HL-60/S4 treated with retinoic acid at 250 ng/mL for 4 days and 3 days (cell line): ENCODE data around the gene EDC3.
"Not testable (repeated sequence)": the region's sequence is repeated elsewhere in the genome, so short reads cannot be mapped to it uniquely, and the experiment has no call there.

Experiments used
- in situ Hi-C: fragments of 300-500 bp; cut with MboI; formaldehyde crosslinking; loops from 2 replicates; pipeline ENCODE4 v1.7.0; 2022; ENCODE audit warnings: low sequenced_read_pairs

Gene EDC3

GRCh38 chr15:74695597-74696397 is at the start of gene EDC3:
TSS of gene EDC3 (minus strand) at chr15:74696024. CDS start at chr15:74675124, 20,900 bp downstream.
- in situ Hi-C loops = no loop called here

GRCh38 chr15:74742422-74742821 is 46.6 kb upstream of the EDC3 start:
- in situ Hi-C loops = no loop called here

DNA sequence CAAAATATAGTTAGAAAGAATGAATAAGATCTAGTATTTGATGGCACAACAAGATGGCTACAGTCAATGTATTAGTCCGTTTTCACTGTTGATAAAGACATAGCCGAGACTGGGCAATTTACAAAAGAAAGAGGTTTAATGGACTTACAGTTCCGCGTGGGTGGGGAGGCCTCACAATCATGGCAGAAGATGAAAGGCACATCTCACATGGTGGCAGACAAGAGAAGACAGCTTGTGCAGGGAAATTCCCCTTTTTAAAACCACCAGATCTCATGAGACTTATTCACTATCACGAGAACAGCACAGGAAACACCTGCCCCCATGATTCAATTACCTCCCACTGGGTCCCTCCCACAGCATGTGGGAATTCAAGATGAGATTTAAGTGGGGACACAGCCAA is 42.4 kb upstream of the EDC3 start:
- in situ Hi-C loops = not testable (repeated sequence)

DNA sequence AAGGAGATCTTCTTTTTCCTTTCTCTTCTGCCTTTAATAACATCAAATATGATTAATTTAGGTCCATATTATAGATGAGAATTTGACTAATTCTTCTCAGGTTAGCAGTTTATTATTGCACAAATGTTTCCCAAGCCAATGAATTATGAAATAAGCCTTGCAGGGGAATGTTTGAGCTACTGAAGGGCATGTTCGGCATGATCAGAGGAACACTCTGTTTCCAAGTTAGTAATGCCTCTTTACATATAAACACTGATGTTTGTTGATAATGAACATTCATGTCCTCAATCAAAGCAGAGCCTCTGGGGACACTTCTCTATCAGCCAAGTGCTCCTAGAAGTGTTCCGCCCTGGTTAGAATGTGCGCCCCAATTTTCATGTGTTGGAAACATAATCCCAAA is 39.5 kb upstream of the EDC3 start:
- in situ Hi-C loops = no loop called here

- in situ Hi-C loops = no loop called here
These were observed 37.4 kb upstream of the EDC3 start for GRCh38 chr15:74733269-74733668.

- in situ Hi-C loops = no loop called here
These were observed 37.0 kb upstream of the EDC3 start for GRCh38 chr15:74732846-74733245.

DNA sequence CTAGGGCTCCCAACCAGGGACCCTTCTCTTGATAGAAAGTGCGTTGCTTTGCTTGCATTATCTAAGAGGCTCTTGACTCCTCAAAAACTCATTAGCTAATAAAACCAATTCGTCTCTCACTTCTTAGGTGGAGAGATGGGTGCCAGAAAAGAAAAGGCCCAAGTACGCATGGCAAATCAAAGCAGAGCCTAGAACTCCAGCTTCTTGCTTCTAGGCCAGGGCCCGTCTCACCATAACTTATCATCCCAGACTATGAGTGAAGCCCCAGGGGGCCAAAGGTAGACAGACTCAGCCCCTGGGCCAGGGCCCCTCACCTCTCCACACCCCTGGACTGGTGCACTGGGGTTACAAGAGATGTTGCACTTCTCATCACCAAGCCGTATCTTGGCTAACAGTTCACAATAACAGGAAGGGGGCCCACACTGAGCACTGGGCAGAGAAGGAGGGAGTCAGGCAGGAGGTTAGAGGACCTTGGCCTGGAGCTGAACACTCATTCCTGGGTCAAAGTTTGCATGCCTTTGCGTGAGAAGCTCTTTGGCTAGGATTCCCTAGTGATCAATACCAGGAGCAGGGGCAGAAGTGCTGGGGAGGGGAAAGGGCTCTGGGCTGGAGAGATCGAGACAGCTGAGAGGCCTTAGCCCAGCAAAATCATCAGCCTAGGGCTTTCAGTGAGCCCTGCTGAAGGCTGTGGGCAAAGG is 34.9 kb upstream of the EDC3 start:
- in situ Hi-C loops = no loop called here

DNA sequence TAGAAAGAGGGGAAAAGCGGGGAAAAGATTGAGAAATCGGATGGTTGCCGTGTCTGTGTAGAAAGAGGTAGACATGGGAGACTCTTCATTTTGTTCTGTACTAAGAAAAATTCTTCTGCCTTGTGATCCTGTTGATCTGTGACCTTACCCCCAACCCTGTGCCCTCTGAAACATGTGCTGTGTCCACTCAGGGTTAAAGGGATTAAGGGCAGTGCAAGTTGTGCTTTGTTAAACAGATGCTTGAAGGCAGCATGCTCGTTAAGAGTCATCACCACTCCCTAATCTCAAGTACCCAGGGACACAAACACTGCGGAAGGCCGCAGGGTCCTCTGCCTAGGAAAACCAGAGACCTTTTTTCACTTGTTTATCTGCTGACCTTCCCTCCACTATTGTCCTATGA is 33.5 kb upstream of the EDC3 start:
- in situ Hi-C loops = not testable (repeated sequence)

GRCh38 chr15:74728699-74729098 is 32.9 kb upstream of the EDC3 start:
- in situ Hi-C loops = not testable (repeated sequence)

- in situ Hi-C loops = no loop called here
These were observed 31.9 kb upstream of the EDC3 start for GRCh38 chr15:74727727-74728126.

- in situ Hi-C loops = no loop called here
These were observed 30.9 kb upstream of the EDC3 start for GRCh38 chr15:74726774-74727164.

DNA sequence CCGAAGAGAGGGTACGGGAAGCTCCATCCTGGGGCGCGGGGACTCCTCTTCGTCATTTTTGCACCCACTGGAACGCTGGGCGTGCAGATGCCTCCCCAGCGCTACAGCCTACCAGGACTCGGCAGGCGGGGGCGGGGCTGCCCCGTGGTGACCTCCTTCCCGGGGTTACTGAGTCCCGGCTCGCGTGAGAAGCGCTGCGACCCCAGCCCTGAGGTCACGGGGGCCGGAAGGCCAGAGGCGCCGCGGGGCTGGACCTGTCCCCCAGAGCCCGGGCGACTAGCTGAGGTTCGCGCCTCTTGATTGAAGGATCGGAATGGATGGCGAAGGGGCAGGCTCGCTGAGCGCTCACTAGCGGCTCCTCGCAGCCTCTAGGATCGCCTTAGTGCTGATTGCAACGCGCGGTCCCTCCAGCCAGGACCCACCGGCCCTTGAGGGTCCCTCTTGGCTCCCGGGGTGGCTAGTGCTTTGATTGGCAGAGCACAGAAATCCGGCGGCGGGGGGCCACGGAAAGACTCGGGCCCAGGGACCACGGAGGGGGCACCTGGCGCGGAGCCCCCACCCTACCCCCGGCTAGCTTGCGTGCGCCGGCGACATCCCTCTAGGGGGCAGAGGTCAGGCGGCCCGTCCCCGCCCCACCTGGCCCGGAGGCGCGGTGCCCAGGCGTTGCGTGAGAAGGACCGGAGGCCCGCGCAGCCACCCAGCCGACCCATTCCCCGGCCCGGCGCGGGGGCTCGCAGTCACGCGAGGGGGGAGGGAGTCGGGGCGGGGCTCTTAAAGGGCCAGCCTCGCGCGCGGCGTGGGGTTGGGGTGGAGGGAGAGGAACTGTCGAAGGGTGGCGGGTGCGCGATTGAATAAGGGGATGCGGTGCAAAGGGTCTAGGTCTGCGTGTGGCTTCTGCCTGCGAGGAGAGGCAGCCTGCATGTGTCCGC is 30.3 kb upstream of the EDC3 start:
- in situ Hi-C loops = no loop called here

DNA sequence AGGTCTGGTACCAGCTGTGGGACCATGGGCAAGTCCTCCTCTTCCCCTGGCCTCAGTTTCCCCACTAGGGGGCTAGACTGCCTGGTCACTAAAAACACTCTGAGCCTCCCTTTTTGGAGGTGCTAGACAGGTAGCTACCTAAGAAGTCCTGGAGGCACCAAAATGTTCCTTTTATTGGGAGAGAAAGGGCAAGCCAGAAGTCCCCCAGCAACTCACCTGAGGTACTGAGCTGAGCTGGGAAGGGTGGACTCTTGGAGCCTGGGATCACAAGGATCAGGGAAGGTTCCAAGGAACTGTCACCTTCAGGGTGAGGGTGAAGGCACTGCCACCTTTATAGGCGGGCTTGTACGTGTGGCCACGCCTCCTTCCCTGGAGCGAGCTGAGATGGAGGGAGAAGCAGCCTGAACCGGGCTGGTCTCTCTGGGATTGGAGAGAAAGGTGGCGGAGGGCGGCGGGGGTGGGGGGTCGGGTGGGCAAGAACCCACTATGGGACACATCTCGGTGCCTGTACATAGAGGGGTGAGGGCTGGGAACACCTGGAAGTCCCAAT is 29.5 kb upstream of the EDC3 start, which contains the start of gene CYP1A1:
CYP1A1 (minus strand) TSS at position 304 of the 550 bp plus-strand sequence. CDS start 2,431 bp downstream, outside the sequence.
- in situ Hi-C loops = no loop called here

- in situ Hi-C loops = no loop called here
These were observed 28.9 kb upstream of the EDC3 start for GRCh38 chr15:74724570-74725224.

DNA sequence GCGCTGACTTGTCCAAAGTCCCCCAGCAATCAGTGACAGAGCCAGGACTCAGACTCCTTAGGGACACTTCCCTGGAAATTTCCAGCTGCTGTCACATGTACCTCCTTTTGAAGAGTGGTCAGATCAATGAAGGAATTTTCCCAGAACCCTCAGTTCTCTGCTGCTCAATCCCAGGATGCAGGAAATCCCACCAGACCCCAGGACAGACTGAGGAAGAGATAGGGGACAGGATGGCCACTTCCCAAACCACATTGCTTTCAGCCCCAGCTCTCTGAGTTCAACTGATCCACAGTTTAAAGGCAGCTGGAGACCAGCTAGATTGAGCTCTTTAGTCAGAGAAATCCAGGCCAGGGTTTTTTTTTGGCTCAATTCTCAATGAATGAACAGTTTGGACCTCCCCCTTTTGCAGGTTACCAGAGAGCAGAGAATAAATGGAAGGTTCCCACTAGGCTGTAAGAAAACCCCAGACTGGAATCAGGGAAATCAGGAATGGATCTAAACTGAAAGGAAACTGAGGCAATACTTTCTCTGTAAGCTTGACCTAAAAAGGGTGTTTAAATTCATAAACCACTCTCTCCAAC is 28.0 kb upstream of the EDC3 start:
- in situ Hi-C loops = no loop called here

DNA sequence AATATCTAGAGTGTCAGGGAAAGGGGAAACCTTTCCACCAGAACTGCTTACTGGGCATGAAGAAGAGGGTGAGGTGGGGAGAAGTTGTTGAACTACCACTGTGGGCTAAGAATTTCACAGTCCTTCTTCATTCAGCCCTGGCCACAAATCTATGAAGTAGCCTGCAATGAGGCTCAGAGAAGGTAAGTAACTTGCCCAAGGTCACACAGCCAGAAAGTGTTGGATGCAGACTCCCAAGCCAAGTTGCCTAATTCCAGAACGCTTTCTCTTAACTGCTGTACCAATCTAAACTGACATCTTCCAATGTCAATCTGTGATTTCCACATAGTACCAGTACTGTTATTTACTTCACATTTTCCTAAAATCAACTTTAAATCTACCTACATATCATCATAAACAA is 27.4 kb upstream of the EDC3 start:
- in situ Hi-C loops = no loop called here

DNA sequence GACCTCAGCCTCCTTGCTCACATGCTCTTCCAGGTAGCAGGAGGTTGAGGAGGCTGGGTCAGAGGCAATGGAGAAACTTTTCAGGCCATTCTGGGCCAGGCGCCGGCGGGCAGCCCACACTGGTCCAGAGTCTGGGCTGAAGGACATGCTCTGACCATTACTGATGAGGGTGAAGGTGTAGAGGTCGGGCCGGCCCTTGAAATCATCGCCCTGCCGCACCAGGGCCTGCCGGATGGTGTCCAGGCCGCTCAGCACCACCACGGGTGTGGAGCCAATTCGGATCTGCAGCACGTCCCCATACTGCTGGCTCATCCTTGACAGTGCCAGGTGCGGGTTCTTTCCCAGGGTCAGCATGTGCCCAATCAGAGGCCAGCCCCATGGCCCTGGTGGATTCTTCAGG is 26.8 kb upstream of the EDC3 start:
- in situ Hi-C loops = no loop called here

DNA sequence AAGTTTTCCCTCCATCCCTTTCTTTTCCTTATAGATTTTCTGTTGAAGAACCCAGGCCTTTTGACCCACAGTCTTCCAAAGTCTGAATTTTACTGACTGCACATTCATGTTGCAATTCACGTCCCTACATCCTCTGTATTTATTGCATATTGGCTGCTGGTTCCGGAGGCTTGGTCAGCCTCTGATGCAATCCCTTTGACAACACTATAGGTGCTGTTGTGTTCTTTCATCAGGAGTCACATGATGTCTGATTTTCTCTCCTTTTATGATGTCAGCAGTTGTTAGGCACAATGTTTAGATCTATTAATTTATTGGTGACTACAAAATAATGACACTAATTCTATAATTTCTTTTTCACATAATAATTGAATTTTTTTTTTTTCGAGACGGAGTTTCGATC is 20.8 kb upstream of the EDC3 start:
- in situ Hi-C loops = no loop called here

DNA sequence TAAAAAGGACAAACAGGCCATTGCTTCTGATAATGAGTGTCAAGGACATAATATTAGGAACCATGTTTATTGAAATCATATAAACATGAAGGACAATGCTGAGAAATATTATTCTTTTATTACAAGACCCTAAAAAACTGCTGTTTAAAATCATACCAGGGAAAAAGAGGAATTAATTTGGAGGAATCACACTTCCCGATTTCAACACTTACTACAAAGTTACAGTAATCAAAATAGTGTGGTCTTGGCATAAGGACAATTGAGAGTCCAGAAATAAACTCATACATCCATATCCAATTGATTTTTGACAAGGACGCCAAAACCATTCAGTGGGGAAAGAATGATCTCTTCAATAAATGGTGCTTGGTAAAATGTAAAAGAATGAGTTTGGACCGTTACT is 16.5 kb upstream of the EDC3 start:
- in situ Hi-C loops = no loop called here
